GM12865 (cell line): ENCODE measurements around the gene OAF.

Source experiments
- DNase-seq: peaks from one replicate; pipeline ENCODE4 v3.0.0; 2010; ENCODE audit warnings: low read depth
- H3K4me3 ChIP-seq: 2 replicates; pipeline ENCODE4 v1.5.1; 2011; ENCODE audit warnings: mild to moderate bottlenecking, low read depth, low read length, control low read depth
- TF ChIP-seq, protein P1 (sequence below): IDR thresholded peaks from 2 replicates; pipeline ENCODE4 v1.5.1; 2011; ENCODE audit warnings: low read length, control low read depth, low read depth, inconsistent platforms; ENCODE audit not compliant: insufficient read depth; ENCODE audit errors: missing control alignments

Gene OAF

DNA sequence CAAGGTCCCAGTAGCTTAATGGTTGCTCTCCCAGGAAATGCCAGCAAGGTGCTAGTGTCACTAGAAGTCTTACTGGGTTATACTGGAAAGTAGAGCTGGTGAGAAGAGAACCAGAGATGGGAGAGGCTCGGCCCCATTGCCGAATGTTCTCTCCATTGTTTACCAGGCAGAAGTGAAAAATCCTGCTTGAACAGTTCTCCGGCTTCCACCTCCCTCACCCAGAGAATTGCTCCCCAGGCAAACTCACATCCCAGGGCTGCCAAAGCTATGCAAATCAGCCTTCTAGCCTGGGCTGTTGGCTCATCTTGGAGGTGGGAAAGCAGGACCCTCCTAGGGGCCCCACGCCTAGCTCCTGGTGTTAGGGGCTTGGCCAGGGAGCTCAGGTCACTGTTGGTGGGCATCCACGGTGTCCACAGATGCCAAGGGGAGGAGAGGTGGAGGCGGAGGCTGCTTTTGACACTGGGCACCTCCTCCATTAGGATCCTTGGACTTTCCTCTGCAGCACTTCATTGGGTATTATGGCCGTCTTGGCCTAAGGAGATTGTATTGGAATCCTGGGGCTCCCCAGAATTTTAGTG, 49.2 kb downstream of the OAF start:
- no peak for DNase-seq
- TF ChIP-seq, protein P1, sequence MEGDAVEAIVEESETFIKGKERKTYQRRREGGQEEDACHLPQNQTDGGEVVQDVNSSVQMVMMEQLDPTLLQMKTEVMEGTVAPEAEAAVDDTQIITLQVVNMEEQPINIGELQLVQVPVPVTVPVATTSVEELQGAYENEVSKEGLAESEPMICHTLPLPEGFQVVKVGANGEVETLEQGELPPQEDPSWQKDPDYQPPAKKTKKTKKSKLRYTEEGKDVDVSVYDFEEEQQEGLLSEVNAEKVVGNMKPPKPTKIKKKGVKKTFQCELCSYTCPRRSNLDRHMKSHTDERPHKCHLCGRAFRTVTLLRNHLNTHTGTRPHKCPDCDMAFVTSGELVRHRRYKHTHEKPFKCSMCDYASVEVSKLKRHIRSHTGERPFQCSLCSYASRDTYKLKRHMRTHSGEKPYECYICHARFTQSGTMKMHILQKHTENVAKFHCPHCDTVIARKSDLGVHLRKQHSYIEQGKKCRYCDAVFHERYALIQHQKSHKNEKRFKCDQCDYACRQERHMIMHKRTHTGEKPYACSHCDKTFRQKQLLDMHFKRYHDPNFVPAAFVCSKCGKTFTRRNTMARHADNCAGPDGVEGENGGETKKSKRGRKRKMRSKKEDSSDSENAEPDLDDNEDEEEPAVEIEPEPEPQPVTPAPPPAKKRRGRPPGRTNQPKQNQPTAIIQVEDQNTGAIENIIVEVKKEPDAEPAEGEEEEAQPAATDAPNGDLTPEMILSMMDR, result no peak
- H3K4me3 ChIP-seq, result no peak overlapping the region

DNA sequence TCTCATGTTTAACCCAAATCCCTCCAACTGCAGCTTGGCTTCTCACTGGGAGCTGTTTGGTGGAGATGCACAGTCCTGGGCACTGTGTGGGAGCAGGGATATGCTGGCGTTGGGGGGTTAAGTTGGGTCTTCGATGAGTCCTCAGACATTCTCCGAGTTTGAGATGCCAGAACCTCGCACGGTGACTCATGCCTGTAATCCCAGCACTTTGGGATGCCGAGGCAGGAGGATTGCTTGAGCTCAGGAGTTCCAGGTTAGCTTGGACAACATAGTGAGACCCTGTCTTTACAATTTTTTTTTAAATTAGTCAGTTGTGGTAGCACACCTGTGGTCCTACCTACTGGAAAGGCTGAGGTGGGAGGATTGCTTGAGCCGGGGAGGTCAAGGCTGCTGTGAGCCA, 49.8 kb downstream of the OAF start:
- TF ChIP-seq, protein P1, result no peak
- H3K4me3 ChIP-seq, result no peak overlapping the region
- no peak for DNase-seq

DNA sequence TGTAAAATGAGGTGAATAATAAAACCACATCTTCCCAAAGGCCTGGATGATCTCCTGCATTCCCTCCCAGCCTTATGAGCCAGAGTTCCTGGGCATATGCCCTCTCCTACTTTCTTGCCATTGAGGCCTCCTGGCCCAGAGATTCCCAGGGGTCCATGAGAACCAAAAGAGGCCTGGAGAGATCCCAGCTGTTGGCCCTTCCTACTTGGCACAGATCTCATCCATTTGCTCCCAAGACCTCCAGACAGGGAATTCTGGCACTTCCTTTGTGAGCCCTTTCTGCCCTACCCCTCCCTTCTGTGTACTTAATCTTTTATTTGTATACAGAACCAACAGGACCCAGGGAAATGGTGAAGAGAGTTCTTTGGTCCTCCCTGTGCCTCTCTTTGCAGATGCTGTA, 50.5 kb downstream of the OAF start:
- TF ChIP-seq, protein P1, result no peak
- no peak overlapping the region for H3K4me3 ChIP-seq
- no peak for DNase-seq

DNA sequence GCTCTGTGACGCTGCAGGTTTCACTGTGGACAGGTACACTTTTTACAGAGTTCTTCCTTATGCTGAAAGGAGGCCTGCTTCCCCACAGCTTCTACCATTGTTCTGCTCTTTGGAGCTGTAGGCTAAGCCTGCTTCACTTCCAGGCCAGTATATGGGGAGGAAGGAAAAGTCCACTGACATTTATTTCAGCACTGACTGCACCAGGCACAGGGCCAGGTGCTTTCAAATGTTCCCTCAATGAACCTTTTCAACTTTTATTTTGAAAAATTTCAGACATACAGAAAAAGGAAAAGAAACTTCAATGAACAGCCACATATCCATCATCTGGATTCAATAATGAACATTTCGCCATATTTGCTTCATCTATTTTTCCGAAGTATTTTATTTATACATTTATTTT, 51.1 kb downstream of the OAF start:
- no peak for DNase-seq
- H3K4me3 ChIP-seq, result no peak overlapping the region
- TF ChIP-seq, protein P1, result no peak

DNA sequence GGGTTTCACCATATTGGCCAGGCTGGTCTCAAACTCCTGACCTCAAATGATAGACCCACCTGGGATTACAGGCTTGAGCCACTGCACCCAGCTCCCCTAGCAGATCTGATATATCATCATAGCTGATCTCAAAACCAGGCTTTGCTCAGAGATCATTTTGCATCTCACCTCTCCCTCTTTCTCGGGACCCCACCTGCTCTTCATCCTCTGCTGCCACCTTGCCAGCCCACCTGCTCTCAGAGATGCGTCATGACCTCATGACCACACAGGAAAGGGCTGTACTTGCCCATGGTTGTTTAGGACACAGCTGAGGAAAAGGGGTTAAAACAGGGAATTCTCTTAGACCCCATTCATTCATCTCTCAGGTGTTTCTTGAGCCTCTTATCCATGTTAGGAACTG, 56.5 kb downstream of the OAF start:
- no peak overlapping the region for H3K4me3 ChIP-seq
- TF ChIP-seq, protein P1, result no peak
- DNase-seq, result no peak

DNA sequence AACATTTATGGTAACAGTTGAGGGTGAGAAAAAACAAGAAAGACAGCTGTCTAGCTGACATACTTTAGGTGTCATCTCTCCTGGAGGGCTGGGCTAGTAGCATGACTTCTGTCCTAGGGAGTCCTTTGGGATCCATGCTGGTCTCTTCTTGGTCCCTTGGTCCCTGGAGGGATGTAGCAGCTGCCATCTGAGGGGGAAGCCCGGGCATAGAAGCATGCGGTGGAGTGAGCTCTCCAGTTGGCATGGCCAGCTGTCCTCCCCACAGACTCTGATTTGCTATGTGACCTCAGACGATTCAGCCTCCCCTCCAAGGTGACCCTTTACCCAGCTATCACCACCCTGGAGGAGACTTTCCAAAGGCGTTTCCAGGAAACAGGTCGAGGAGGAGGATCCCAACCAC, 57.9 kb downstream of the OAF start:
- TF ChIP-seq, protein P1, result no peak
- no peak for DNase-seq
- no peak overlapping the region for H3K4me3 ChIP-seq

DNA sequence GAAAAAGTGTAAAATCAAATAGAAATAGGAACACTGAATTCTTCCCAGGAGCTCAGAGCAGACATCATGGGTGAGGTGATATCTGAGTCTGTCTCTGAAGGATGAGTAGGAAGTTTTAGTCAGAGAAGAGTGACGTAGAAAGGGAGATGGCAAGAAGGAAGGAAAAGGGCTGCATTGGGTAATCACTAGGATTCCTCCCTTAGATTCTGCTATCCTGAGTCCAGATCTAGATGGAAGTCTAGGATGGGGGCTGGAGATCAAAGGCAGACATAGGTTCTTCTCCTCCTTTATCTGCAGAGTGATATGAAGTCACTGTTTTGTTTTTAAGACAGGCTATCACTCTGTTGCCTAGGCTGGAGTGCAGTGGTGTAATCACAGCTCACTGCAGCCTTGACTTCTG, 59.6 kb downstream of the OAF start:
- no peak for DNase-seq
- no peak overlapping the region for H3K4me3 ChIP-seq
- TF ChIP-seq, protein P1, result no peak
